HepG2 (cell line): ENCODE results near the gene SLC22A5. TPM values are rescaled to one million over a fixed set of nuclear protein-coding genes. Genes with fewer than 3 reads are reported as not detected.

ENCODE experiments used
- AGO1 ChIP-seq: fragments of 200-400 bp; formaldehyde crosslinking; IDR thresholded peaks from 2 replicates; pipeline ENCODE4 v1.6.1; 2017; ENCODE audit warnings: mild to moderate bottlenecking, low read depth, low read length, moderate library complexity; ENCODE audit not compliant: poor library complexity, severe bottlenecking
- ARID2 ChIP-seq: sonication (generic); formaldehyde crosslinking; IDR thresholded peaks from 2 replicates; pipeline ENCODE4 v1.8.1; 2022; ENCODE audit warnings: mild to moderate bottlenecking, missing genetic modification reagents, borderline replicate concordance
- BORCS8-MEF2B ChIP-seq: sonication (generic); formaldehyde crosslinking; IDR thresholded peaks from 2 replicates; pipeline ENCODE4 v1.8.0; 2022; ENCODE audit warnings: mild to moderate bottlenecking, missing genetic modification reagents
- BRF2 ChIP-seq: sonication (generic); formaldehyde crosslinking; IDR thresholded peaks from 2 replicates; pipeline ENCODE4 v1.8.1; 2022; ENCODE audit warnings: mild to moderate bottlenecking, missing genetic modification reagents
- ETS1 ChIP-seq: sonication (generic); formaldehyde crosslinking; IDR thresholded peaks from 2 replicates; pipeline ENCODE4 v1.4.0; 2020; ENCODE audit warnings: missing genetic modification reagents
- KIAA2018 ChIP-seq: sonication (generic); formaldehyde crosslinking; IDR thresholded peaks from 2 replicates; pipeline ENCODE4 v1.5.0; 2020; ENCODE audit warnings: mild to moderate bottlenecking, missing genetic modification reagents, borderline replicate concordance
- UBTF ChIP-seq: sonication (generic); formaldehyde crosslinking; IDR thresholded peaks from 2 replicates; pipeline ENCODE4 v1.4.0; 2020; ENCODE audit warnings: mild to moderate bottlenecking, missing genetic modification reagents
- polyA plus RNA-seq, 8 experiments: library from polyadenylated mRNA; depleted of rRNA in 3 of 8; stranded (reverse) in 7 of 8; unstranded in 1 of 8; fragments of >200 nt; fragmentation: Illumina TruSeq in 4 of 8; extraction: Trizol in 4 of 8; gene quantifications; 2 replicates each; pipeline versions ENCODE4 v1.2.1 to v1.2.3, GENCODE V29; 2011 to 2016; ENCODE audit warnings: low read depth in 4 of 8, missing spikeins in 1 of 8, mixed read lengths in 1 of 8; ENCODE audit not compliant: insufficient read depth in 1 of 8
- total RNA-seq, 5 experiments: library from RNA; depleted of rRNA; stranded (reverse); fragments of >200 nt; fragmentation: Illumina TruSeq; extraction: Trizol; gene quantifications; 2 replicates each; pipeline ENCODE4 v1.2.3, GENCODE V29; 2016; ENCODE audit warnings: low read depth in 1 of 5

The SLC22A5 gene
- total and polyA plus RNA-seq, 2 of the 13 experiments (the other 11 are each of a cell fraction or from before 2014, with no cell fraction given): 7.1 to 15.1 TPM

GRCh38 chr5:132418881-132419280 is 49.4 kb downstream of the SLC22A5 start (continued):
- TF ChIP-seq BRF2 (CRISPR knock-in tag) (no peak), ARID2 (CRISPR knock-in tag) (no peak), UBTF (CRISPR knock-in tag) (no peak), KIAA2018 (CRISPR knock-in tag) (no peak), ETS1 (no peak), BORCS8-MEF2B (CRISPR knock-in tag) (no peak), AGO1 (no peak)
